ENCODE data around the gene RPL35. TPM values are rescaled to one million over a fixed set of nuclear protein-coding genes. Genes with fewer than 3 reads are reported as not detected.
"Not testable (repeated sequence)": the region's sequence is repeated elsewhere in the genome, so short reads cannot be mapped to it uniquely, and the experiment has no call there.

Gene RPL35
- total and polyA plus RNA-seq, 2 donors (not counting 1 experiment from before 2014, with no cell fraction given), result 1,593 to 1,957 TPM

DNA sequence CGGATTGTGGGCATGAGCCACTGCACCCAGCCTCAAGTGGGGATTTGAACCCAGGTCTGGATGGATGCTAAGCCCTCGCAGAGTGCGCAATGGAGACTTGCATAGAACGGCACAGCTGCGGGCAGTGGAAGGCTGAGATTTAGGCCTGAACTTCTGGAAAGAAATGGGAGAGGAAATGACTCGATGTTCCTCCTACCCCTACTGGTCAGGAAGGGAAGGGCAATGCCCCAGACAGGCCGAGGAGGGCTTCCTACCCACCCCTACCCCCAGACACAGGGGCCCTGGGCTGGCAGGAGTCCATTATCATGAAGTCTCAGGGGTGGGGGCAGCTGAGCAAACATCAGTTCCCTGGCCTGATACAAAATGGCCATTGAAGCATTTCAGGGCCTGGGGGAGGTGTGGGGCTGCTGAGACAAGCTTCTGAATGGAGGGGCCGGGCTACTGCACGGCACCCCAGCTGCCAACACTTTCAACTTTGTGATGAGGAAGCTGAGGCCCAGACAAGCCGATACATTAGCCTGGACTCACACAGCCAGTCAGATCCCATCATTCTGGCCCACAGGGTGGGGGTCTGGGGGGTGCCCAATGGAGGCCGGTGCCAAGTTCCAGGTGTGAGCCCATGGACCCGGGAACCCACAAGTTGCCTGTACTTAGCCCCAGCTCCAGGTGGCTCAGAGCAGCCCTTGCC is 22.0 kb downstream of the RPL35 start:
- DNase-seq (ENCODE audit: low read depth in 2 of 2), result peak in 1 of 2 donors; percentile 46
- Histone ChIP-seq H3K9ac (ENCODE audit: insufficient read depth, low read length) (no peak overlapping the region), H3K27me3 (ENCODE audit: control insufficient read depth, insufficient read depth, low read length) (no peaks in the 10 kb centered on the region), H3K4me2 (ENCODE audit: extremely low read depth, insufficient read depth, low read length) (no peak overlapping the region), H3K36me3 (ENCODE audit: control insufficient read depth, insufficient read depth, low read length) (no peaks in the 10 kb centered on the region), H3K9me3 (ENCODE audit: control insufficient read depth, insufficient read depth, low read depth, low read length) (no peaks in the 10 kb centered on the region), H3K27ac (ENCODE audit: insufficient read depth, low read length) (no peak overlapping the region), H3K4me3 (replicated peaks in 1 of 4; ENCODE audit: control extremely low read depth in 1 of 4, insufficient read depth in 1 of 4, low read depth in 3 of 4, low read length in 4 of 4) (no peak overlapping the region), H3K4me1 (ENCODE audit: control insufficient read depth, extremely low read depth, insufficient read depth, low read length) (peaks cover 8% of the 10 kb centered on the region), H4K20me1 (ENCODE audit: control insufficient read depth, extremely low read depth, insufficient read depth, low read length) (no peaks in the 10 kb centered on the region), H3K79me2 (ENCODE audit: control insufficient read depth, insufficient read depth, low read length) (no peaks in the 10 kb centered on the region), H2AFZ (ENCODE audit: low read length) (no peak overlapping the region)
- no peak for TF ChIP-seq EZH2 (IDR thresholded peaks at IDR 0.05; ENCODE audit: low read length, missing control alignments)
- TF ChIP-seq, protein P1, sequence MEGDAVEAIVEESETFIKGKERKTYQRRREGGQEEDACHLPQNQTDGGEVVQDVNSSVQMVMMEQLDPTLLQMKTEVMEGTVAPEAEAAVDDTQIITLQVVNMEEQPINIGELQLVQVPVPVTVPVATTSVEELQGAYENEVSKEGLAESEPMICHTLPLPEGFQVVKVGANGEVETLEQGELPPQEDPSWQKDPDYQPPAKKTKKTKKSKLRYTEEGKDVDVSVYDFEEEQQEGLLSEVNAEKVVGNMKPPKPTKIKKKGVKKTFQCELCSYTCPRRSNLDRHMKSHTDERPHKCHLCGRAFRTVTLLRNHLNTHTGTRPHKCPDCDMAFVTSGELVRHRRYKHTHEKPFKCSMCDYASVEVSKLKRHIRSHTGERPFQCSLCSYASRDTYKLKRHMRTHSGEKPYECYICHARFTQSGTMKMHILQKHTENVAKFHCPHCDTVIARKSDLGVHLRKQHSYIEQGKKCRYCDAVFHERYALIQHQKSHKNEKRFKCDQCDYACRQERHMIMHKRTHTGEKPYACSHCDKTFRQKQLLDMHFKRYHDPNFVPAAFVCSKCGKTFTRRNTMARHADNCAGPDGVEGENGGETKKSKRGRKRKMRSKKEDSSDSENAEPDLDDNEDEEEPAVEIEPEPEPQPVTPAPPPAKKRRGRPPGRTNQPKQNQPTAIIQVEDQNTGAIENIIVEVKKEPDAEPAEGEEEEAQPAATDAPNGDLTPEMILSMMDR (conservative IDR thresholded peaks at IDR 0.05 in 1 of 2, IDR thresholded peaks at IDR 0.05 in 1 of 2; ENCODE audit: low read depth in 1 of 2, low read length in 2 of 2), result peak; percentile 42 to 64

DNA sequence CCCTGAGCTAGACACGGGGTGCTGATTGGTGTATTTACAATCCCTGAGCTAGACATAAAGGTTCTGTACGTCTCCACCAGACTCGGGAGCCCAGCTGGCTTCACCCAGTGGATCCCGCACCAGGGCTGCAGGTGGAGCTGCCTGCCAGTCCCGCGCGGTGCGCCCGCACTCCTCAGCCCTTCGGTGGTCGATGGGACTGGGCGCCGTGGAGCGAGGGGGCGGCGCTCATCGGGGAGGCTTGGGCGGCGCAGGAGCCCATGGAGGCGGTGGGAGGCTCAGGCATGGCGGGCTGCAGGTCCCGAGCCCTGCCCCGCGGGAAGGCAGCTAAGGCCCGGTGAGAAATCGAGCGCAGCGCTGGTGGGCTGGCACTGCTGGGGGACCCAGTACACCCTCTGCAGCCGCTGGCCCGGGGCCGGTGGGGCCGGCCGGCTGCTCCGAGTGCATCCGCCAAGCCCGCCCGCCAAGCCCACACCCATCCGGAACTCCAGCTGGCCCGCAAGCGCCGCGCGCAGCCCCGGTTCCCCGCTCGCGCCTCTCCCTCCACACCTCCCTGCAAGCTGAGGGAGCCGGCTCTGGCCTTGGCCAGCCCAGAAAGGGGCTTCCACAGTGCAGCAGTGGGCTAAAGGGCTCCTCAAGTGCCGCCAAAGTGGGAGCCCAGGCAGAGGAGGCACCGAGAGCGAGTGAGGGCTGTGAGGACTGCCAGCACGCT is 23.0 kb downstream of the RPL35 start:
- H3K27ac ChIP-seq (ENCODE audit: insufficient read depth, low read length); H3K27me3 ChIP-seq (ENCODE audit: control insufficient read depth, insufficient read depth, low read length); H3K4me2 ChIP-seq (ENCODE audit: extremely low read depth, insufficient read depth, low read length); H4K20me1 ChIP-seq (ENCODE audit: control insufficient read depth, extremely low read depth, insufficient read depth, low read length); H3K36me3 ChIP-seq (ENCODE audit: control insufficient read depth, insufficient read depth, low read length); H3K9me3 ChIP-seq (ENCODE audit: control insufficient read depth, insufficient read depth, low read depth, low read length); H3K4me3 ChIP-seq (replicated peaks in 1 of 4; ENCODE audit: control extremely low read depth in 1 of 4, insufficient read depth in 1 of 4, low read depth in 3 of 4, low read length in 4 of 4); H2AFZ ChIP-seq (ENCODE audit: low read length); DNase-seq (ENCODE audit: low read depth in 2 of 2); H3K9ac ChIP-seq (ENCODE audit: insufficient read depth, low read length); H3K79me2 ChIP-seq (ENCODE audit: control insufficient read depth, insufficient read depth, low read length): not testable (repeated sequence)
- peaks cover 12% of the 10 kb centered on the region for H3K4me1 ChIP-seq (ENCODE audit: control insufficient read depth, extremely low read depth, insufficient read depth, low read length)

DNA sequence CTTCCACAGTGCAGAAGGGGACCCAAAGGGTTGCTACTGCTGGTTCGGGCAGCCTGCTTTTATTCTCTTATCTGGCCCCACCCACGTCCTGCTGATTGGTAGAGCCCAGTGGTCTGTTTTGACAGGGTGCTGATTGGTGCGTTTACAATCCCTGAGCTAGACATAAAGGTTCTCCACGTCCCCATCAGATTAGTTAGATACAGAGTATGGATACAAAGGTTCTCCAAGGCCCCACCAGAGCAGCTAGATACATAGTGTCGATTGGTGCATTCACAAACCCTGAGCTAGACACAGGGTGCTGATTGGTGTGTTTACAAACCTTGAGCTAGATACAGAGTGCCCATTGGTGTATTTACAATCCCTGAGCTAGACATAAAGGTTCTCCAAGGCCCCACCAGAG is 23.6 kb downstream of the RPL35 start:
- H3K9me3 ChIP-seq (ENCODE audit: control insufficient read depth, insufficient read depth, low read depth, low read length); DNase-seq (ENCODE audit: low read depth in 2 of 2); H3K36me3 ChIP-seq (ENCODE audit: control insufficient read depth, insufficient read depth, low read length); H3K79me2 ChIP-seq (ENCODE audit: control insufficient read depth, insufficient read depth, low read length); H3K27ac ChIP-seq (ENCODE audit: insufficient read depth, low read length); H3K27me3 ChIP-seq (ENCODE audit: control insufficient read depth, insufficient read depth, low read length); H2AFZ ChIP-seq (ENCODE audit: low read length); H3K4me3 ChIP-seq (replicated peaks in 1 of 4; ENCODE audit: control extremely low read depth in 1 of 4, insufficient read depth in 1 of 4, low read depth in 3 of 4, low read length in 4 of 4); H4K20me1 ChIP-seq (ENCODE audit: control insufficient read depth, extremely low read depth, insufficient read depth, low read length); H3K9ac ChIP-seq (ENCODE audit: insufficient read depth, low read length); H3K4me2 ChIP-seq (ENCODE audit: extremely low read depth, insufficient read depth, low read length): not testable (repeated sequence)
- peaks cover 12% of the 10 kb centered on the region for H3K4me1 ChIP-seq (ENCODE audit: control insufficient read depth, extremely low read depth, insufficient read depth, low read length)

DNA sequence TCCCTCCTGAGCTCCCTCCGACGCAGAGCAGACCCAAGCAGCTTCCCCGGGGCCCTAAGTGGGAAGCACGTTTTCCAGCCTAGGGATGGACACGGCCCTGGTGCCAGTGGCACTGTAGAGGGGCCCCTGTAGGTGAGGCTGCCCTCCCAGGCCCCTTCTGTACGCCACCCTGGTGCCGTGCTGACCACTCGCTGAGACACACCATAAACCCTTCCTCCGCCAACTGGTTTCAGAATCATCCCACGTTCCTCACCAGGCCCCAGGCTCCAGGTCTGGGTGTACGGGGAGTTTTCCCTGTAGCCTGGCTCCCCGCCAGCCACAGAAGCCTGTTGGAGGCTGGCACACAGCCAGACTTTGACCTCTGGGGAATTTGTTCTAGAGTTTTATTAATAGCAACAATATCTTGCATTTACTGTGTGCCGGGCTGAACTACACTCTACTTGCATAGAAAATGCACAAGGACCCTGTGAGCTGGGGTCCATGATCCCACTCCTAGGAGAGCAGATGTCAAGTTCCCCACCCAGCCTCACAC is 26.7 kb downstream of the RPL35 start:
- peak overlapping the region; percentile 14 for H3K27ac ChIP-seq (ENCODE audit: insufficient read depth, low read length)
- H3K27me3 ChIP-seq (ENCODE audit: control insufficient read depth, insufficient read depth, low read length), result no peaks in the 10 kb centered on the region
- H3K4me3 ChIP-seq (replicated peaks in 1 of 4; ENCODE audit: control extremely low read depth in 1 of 4, insufficient read depth in 1 of 4, low read depth in 3 of 4, low read length in 4 of 4), result no peak overlapping the region
- H3K9me3 ChIP-seq (ENCODE audit: control insufficient read depth, insufficient read depth, low read depth, low read length), result no peaks in the 10 kb centered on the region
- H4K20me1 ChIP-seq (ENCODE audit: control insufficient read depth, extremely low read depth, insufficient read depth, low read length), result no peaks in the 10 kb centered on the region
- no peaks in the 10 kb centered on the region for H3K36me3 ChIP-seq (ENCODE audit: control insufficient read depth, insufficient read depth, low read length)
- peak; percentile 78 to 87 for DNase-seq (ENCODE audit: low read depth in 2 of 2)
- H3K79me2 ChIP-seq (ENCODE audit: control insufficient read depth, insufficient read depth, low read length), result no peaks in the 10 kb centered on the region
- no peak overlapping the region for H3K9ac ChIP-seq (ENCODE audit: insufficient read depth, low read length)
- H2AFZ ChIP-seq (ENCODE audit: low read length), result no peak overlapping the region
- TF ChIP-seq, protein P1 (conservative IDR thresholded peaks at IDR 0.05 in 1 of 2, IDR thresholded peaks at IDR 0.05 in 1 of 2; ENCODE audit: low read depth in 1 of 2, low read length in 2 of 2), result no peak
- no peak for TF ChIP-seq EZH2 (IDR thresholded peaks at IDR 0.05; ENCODE audit: low read length, missing control alignments)
- H3K4me1 ChIP-seq (ENCODE audit: control insufficient read depth, extremely low read depth, insufficient read depth, low read length), result peaks cover 21% of the 10 kb centered on the region
- peak overlapping the region; percentile 59 for H3K4me2 ChIP-seq (ENCODE audit: extremely low read depth, insufficient read depth, low read length)
